KOPT-K1 (cell line): Measurements from ENCODE around the gene CACHD1.

Experiments
- H3K27ac ChIP-seq: fragments of 200-600 bp; sonication (generic); 2 replicates; pipeline ENCODE4 v1.5.1; 2016; ENCODE audit warnings: antibody characterized with exemption, mild to moderate bottlenecking, low read depth, low read length; ENCODE audit not compliant: poor library complexity, severe bottlenecking
- H3K36me3 ChIP-seq: fragments of 200-600 bp; sonication (generic); 2 replicates; pipeline ENCODE4 v1.5.1; 2017; ENCODE audit warnings: antibody characterized with exemption, mild to moderate bottlenecking, low read length, moderate library complexity; ENCODE audit not compliant: insufficient read depth
- H3K9me3 ChIP-seq: fragments of 200-600 bp; sonication (generic); 2 replicates; pipeline ENCODE4 v1.5.1; 2017; ENCODE audit warnings: antibody characterized with exemption, low read length, mild to moderate bottlenecking; ENCODE audit not compliant: insufficient read depth, poor library complexity, severe bottlenecking

Gene CACHD1

DNA sequence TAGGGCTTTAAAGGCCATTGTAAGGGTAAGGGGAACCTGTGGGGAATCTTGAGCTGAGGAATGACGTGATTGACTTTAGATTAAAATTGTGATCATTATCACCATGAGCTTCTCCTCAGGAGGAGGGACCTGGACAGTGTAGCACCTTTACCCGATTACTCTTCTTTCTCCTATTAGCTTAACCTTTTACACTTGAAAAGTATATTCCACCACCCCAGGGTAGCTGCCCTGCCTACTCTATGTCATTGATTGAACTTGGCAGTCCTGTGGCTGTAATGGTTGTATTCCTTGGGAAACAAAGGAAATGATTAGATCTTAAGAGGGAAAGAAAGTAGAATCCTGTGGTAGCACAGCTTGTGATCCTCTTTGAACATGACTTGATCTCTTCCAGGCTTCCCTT, 47.7 kb downstream of the CACHD1 start:
- H3K36me3 ChIP-seq = no peaks in the 10 kb centered on the region
- no peaks in the 10 kb centered on the region for H3K9me3 ChIP-seq
- H3K27ac ChIP-seq = no peak overlapping the region

GRCh38 chr1:64518692-64519481, 49.0 kb downstream of the CACHD1 start:
- no peak overlapping the region for H3K27ac ChIP-seq

GRCh38 chr1:64519901-64520300, 50.0 kb downstream of the CACHD1 start:
- H3K27ac ChIP-seq = no peak overlapping the region
- no peaks in the 10 kb centered on the region for H3K36me3 ChIP-seq
- H3K9me3 ChIP-seq = no peaks in the 10 kb centered on the region

More at GRCh38 chr1:64518692-64519481, 49.0 kb downstream of the CACHD1 start:
- Histone ChIP-seq H3K9me3 (no peaks in the 10 kb centered on the region), H3K36me3 (no peaks in the 10 kb centered on the region)

DNA sequence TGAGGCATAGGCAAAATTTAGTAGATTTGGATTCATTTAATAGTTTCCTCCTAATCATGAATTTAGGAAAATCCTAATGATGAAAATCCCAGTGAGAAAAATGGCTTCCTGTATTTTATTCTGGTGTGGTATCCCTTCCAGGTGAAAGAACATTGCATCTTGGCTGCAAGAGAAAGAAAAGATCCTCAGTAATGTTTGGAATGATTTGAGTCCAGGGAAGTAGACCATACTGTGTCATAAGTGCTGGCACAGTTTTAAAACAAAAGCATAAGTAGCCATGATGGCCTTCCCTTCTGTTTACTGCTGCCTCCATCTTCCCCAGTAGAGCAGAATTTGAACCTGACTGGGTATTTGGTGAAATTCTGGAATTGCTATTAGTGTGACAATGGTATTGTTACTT, 52.8 kb downstream of the CACHD1 start:
- H3K9me3 ChIP-seq = no peaks in the 10 kb centered on the region
- no peaks in the 10 kb centered on the region for H3K36me3 ChIP-seq
- no peak overlapping the region for H3K27ac ChIP-seq

DNA sequence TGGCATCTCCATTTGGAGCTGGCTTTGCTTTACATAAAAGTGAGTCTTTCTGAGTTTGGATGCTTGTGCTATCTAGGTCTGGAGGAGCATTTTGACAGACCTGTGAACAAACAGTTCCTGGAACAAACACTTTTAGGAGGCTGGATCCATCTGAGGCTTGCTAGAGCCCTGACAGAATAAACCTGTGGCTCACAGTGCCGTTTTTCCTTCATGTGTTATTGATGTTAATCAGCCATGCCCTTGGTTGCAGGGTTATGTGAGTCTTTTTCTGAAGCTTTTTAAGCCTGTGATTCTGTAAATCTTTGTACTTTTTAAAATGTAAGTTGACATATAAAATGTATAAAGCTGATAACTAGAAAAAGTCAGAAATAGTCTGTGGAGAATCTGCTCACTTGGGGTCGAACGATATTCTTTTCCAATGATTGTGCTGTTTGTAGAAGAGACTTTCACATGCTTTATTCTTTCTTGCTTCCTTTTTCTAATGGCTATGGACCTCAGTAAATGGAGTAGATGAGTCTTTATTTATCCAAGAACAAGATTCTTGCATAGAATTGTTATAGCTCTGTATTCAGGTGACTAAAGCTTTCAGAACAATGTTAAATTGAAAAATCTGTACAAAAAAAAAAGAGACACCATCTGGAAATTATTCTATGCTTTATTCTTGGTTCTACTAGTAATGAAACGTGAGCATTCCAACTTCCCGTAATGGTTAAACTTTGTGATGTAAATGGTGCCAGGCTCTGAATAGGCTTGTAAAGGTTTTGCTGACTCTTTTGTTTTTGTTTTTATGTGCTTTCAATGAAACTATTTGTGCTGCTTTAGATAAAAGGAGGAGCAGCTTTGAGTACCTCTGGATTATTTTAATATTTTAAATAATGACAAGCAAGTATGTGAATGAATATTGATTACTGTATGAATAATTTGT, 53.7 kb downstream of the CACHD1 start:
- Histone ChIP-seq H3K27ac (no peak overlapping the region), H3K36me3 (no peaks in the 10 kb centered on the region), H3K9me3 (no peaks in the 10 kb centered on the region)

- Histone ChIP-seq H3K36me3 (no peaks in the 10 kb centered on the region), H3K27ac (no peak overlapping the region), H3K9me3 (no peaks in the 10 kb centered on the region)
Measured at GRCh38 chr1:64524614-64525013, 54.7 kb downstream of the CACHD1 start.

DNA sequence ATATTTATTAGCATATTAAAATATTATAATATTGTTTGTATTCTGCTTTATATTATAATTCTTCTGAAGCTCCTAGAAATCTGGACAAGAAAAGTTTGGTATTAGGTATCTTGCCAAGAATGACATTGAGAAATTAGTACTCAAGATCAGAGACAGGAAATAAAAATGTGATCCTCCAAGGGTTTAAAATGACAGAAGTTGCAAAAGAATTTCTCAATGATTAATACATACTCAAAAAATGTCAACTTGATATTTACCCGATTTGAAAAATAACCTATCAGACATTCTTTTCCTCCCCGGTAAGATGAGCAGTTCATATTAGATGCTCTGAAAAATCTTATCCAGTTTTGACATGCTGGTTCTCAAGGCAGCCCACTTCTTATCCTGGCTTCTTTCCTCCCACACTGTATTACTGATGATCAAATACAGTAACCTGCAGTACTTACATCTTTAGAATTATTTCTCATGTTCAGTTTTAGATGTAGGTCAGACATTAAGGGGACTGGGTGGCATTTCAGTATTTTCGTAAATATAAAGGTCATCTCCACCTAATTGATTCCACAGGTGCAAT, 55.3 kb downstream of the CACHD1 start:
- no peak overlapping the region for H3K27ac ChIP-seq
- H3K9me3 ChIP-seq = no peaks in the 10 kb centered on the region
- no peaks in the 10 kb centered on the region for H3K36me3 ChIP-seq

DNA sequence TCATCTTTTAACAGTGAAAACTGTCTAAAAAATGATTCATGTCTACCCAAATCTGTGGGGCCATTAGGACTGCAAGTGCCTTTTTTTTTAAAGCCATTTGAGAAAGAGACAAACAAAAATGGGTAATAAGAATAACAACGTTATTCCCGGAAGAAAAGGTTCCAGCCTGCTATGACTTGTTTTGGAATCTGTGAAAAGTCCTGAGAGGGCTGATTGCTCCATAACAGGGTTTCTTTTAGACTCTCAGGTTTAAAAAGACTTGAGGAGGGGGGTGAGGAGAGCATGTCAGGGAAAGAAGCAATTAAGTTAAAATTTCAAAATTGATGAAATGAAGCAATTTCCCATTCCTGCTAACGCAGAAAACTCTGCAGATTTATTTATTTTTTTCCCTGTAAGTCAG, 56.4 kb downstream of the CACHD1 start:
- no peaks in the 10 kb centered on the region for H3K36me3 ChIP-seq
- H3K9me3 ChIP-seq = no peaks in the 10 kb centered on the region
- H3K27ac ChIP-seq = no peak overlapping the region

- H3K9me3 ChIP-seq = no peaks in the 10 kb centered on the region
- H3K27ac ChIP-seq = no peak overlapping the region
- H3K36me3 ChIP-seq = no peaks in the 10 kb centered on the region
Measured at GRCh38 chr1:64527165-64527564, 57.2 kb downstream of the CACHD1 start.

DNA sequence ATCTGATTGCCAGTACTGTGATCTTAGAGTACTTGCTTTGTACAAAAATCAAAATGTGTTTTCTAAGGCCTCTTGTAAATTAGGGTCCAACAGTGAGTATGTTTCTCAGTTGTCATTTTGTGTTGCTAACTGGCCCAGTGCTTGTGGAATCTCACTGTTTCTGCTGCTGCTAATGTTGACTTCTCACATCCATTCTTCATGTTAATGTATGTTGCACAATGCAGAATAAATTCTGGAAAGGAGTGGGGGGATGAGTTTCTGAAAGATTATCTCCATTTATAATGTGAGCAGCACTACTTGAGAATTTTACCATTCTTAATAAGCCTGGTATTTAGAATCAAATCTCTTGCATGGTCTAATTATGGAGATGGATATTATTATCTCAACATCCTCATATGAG, 57.9 kb downstream of the CACHD1 start:
- H3K9me3 ChIP-seq = no peaks in the 10 kb centered on the region
- no peaks in the 10 kb centered on the region for H3K36me3 ChIP-seq
- H3K27ac ChIP-seq = no peak overlapping the region

- Histone ChIP-seq H3K36me3 (no peaks in the 10 kb centered on the region), H3K9me3 (no peaks in the 10 kb centered on the region), H3K27ac (no peak overlapping the region)
Measured at GRCh38 chr1:64530969-64531692, 61.2 kb downstream of the CACHD1 start.

DNA sequence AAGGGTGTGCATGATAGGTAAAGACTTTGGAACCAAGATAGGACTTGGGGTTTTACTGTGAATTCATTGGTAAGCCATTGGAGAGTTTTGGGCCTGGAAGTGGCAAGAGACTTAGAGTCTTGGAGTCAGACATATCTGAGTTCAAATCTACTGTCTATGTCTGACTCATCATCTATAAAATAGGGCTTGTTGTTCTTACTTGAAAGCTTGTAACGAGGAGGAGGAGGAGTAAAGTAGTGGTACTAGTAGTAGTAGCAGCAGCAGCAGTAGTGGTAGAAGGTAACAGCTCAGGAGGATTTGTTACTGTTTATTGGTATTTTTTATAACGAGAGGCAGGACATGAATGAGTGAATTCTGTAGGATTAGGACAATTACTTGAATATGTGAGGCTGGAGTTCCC, 62.7 kb downstream of the CACHD1 start:
- Histone ChIP-seq H3K9me3 (no peaks in the 10 kb centered on the region), H3K36me3 (no peaks in the 10 kb centered on the region)

DNA sequence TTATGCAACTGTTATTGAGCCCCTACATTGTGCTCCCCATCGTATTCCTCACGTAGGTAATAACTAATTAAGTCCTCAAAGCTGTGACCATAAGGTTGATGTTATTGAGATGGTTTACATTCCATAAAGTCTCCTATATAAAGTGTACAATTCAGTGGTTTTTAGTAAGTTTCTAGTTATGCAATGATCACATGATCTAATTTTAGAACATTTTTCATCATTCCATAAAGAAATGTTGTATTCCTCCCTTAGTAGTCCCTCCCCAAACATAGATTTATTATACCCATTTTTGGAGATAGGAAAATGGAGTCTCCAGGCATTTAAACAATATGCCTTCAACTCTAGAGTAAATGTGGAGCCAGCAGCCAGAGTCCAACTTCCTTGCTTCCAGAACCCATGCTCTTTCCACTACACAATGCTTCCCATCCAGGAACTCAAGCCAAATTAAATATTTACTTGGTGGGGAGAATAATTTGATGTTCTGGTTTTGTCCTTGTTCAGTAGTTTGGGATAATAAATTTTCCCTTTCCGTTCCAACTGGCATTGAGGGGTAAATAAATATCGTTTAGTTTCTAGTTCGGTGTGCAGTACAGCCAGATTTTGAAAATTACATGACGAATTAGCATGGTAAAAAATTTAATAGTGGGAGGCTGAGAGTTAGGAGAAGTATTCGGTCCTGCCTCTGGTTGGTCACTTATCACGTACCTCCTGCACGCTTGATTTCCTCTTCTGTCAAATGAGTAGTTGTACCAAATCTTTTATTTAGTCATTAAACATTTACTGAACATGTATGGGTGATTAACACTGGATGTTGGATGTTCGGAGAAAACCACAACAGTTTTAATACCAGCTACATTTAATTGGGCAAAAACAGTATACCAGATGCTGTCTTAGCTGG, 66.3 kb downstream of the CACHD1 start:
- no peak overlapping the region for H3K27ac ChIP-seq

More for the DNA sequence above, 62.7 kb downstream of the CACHD1 start:
- H3K27ac ChIP-seq = no peak overlapping the region

More for the DNA sequence above, 66.3 kb downstream of the CACHD1 start:
- H3K9me3 ChIP-seq = no peaks in the 10 kb centered on the region
- H3K36me3 ChIP-seq = no peaks in the 10 kb centered on the region
